Activated CD4-positive, alpha-beta T cell treated with anti-CD3 and anti-CD28 coated beads, Interleukin-2, amount 10 ng/mL, durations not matched to agents 7 days and 5 days (primary cell): Measurements from ENCODE around the gene WWP2. TPM values are rescaled to one million over a fixed set of nuclear protein-coding genes. Genes with fewer than 3 reads are reported as not detected.
"Not testable (repeated sequence)": the region's sequence is repeated elsewhere in the genome, so short reads cannot be mapped to it uniquely, and the experiment has no call there.

Experiments
- CTCF ChIA-PET: fragments of 350-600 bp; sonication (Branson Sonifier 250); formaldehyde crosslinking; loops from one replicate; lab custom pipeline; 2021; ENCODE audit warnings: antibody characterized with exemption; lab: Charles Lee
- POLR2A ChIA-PET: fragments of 350-600 bp; sonication (Branson Sonifier 250); formaldehyde crosslinking; loops from one replicate; lab custom pipeline; 2021; ENCODE audit warnings: antibody characterized with exemption; lab: Charles Lee
- DNase-seq: peaks from one replicate; pipeline ENCODE4 v3.0.0-alpha.2; 2020
- H3K27ac Mint-ChIP-seq: one replicate; pipeline ENCODE4 v1.8.0; 2021; ENCODE audit warnings: mild to moderate bottlenecking, moderate library complexity, mixed read lengths
- H3K27me3 Mint-ChIP-seq: one replicate; pipeline ENCODE4 v1.8.0; 2021; ENCODE audit warnings: mixed read lengths
- H3K36me3 Mint-ChIP-seq: one replicate; pipeline ENCODE4 v1.8.0; 2021; ENCODE audit warnings: low read depth, mixed read lengths
- H3K4me1 Mint-ChIP-seq: one replicate; pipeline ENCODE4 v1.8.0; 2021; ENCODE audit warnings: mixed read lengths
- H3K4me3 Mint-ChIP-seq: one replicate; pipeline ENCODE4 v1.8.0; 2021; ENCODE audit warnings: mild to moderate bottlenecking, moderate library complexity, mixed read lengths
- H3K9me3 Mint-ChIP-seq: one replicate; pipeline ENCODE4 v1.8.0; 2021; ENCODE audit warnings: mixed read lengths
- total RNA-seq, 2 experiments: library from RNA; stranded (reverse); gene quantifications; one replicate each; pipeline ENCODE4 v1.2.3, GENCODE V29; 2021

WWP2 gene
- total RNA-seq, 2 experiments from 2014 or later: 68.8 to 76.3 TPM

- H3K9me3 Mint-ChIP-seq: peaks cover 15% of the 10 kb centered on the region
- H3K27ac Mint-ChIP-seq: no peak overlapping the region
- peaks cover 37% of the 10 kb centered on the region for H3K36me3 Mint-ChIP-seq
- ChIA-PET POLR2A (no interaction called here), CTCF (interaction anchor here (1.2 kb wide), 1 partner anchor 11 kb away, joined by 3 read pairs; no protein-coding TSS in a partner anchor)
- H3K4me3 Mint-ChIP-seq: no peak overlapping the region
- peaks cover 14% of the 10 kb centered on the region for H3K4me1 Mint-ChIP-seq
- no peak for DNase-seq
- H3K27me3 Mint-ChIP-seq: no peaks in the 10 kb centered on the region
These were observed 17.6 kb downstream of the WWP2 start for GRCh38 chr16:69779724-69780123.

GRCh38 chr16:69781118-69781517 is 19.0 kb downstream of the WWP2 start:
- POLR2A ChIA-PET: no interaction called here
- Mint-ChIP-seq H3K27ac (peak overlapping the region; percentile 17), H3K4me3 (no peak overlapping the region), H3K4me1 (peaks cover 5% of the 10 kb centered on the region), H3K9me3 (peaks cover 2% of the 10 kb centered on the region), H3K27me3 (no peaks in the 10 kb centered on the region), H3K36me3 (peaks cover 27% of the 10 kb centered on the region)
- DNase-seq: no peak
- CTCF ChIA-PET: interaction anchor here (1.2 to 1.4 kb wide), 2 partner anchors 13 kb away, joined by 3 read pairs; no protein-coding TSS in a partner anchor

DNA sequence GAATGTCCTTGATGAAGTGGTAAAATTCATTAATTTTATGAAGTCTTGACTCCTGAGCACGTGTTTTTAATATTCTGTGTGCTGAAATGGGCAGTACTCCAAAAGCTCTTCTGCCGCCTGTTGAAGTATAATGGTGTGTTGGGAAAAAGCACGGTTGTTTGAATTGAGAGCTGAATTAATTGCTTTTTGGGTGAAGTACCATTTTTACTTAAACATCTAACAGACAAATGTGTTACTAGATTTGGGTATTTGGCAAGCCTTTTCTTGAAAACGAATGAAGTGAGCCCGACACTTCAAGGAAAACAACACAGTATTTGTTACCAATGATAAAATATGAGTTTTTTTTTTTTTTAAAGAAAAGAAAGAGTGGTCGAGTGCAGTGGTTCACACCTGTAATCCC is 22.5 kb downstream of the WWP2 start:
- POLR2A ChIA-PET: no interaction called here
- H3K4me1 Mint-ChIP-seq: peaks cover 5% of the 10 kb centered on the region
- DNase-seq: no peak
- H3K4me3 Mint-ChIP-seq: no peak overlapping the region
- no peak overlapping the region for H3K27ac Mint-ChIP-seq
- H3K27me3 Mint-ChIP-seq: no peaks in the 10 kb centered on the region
- H3K9me3 Mint-ChIP-seq: no peaks in the 10 kb centered on the region
- peaks cover 33% of the 10 kb centered on the region for H3K36me3 Mint-ChIP-seq
- CTCF ChIA-PET: interaction anchor here (0.7 to 1.7 kb wide), 2 partner anchors 30 to 1581 kb away, joined by 4 to 5 read pairs; partner anchors contain the start of gene NOB1

GRCh38 chr16:69787883-69788282 is 25.8 kb downstream of the WWP2 start:
- DNase-seq: no peak
- H3K4me3 Mint-ChIP-seq: no peak overlapping the region
- no peaks in the 10 kb centered on the region for H3K9me3 Mint-ChIP-seq
- H3K36me3 Mint-ChIP-seq: peaks cover 31% of the 10 kb centered on the region
- no peaks in the 10 kb centered on the region for H3K27me3 Mint-ChIP-seq
- no peak overlapping the region for H3K27ac Mint-ChIP-seq
- H3K4me1 Mint-ChIP-seq: no peaks in the 10 kb centered on the region
- POLR2A ChIA-PET: no interaction called here
- CTCF ChIA-PET: interaction anchor here (0.7 kb wide), 1 partner anchor 391 kb away, joined by 3 read pairs; no protein-coding TSS in a partner anchor

- POLR2A ChIA-PET: not testable (repeated sequence)
These were observed 29.3 kb downstream of the WWP2 start for GRCh38 chr16:69791391-69791847.

GRCh38 chr16:69793526-69793925 is 31.4 kb downstream of the WWP2 start:
- CTCF ChIA-PET: interaction anchor here (1.4 kb wide), 1 partner anchor 13 kb away, joined by 3 read pairs; no protein-coding TSS in a partner anchor
- Mint-ChIP-seq H3K9me3 (no peaks in the 10 kb centered on the region), H3K27ac (no peak overlapping the region), H3K4me1 (peaks cover 2% of the 10 kb centered on the region), H3K36me3 (peaks cover 7% of the 10 kb centered on the region), H3K27me3 (no peaks in the 10 kb centered on the region), H3K4me3 (no peak overlapping the region)
- POLR2A ChIA-PET: no interaction called here
- no peak for DNase-seq

More at GRCh38 chr16:69791391-69791847, 29.3 kb downstream of the WWP2 start:
- not testable (repeated sequence) for H3K4me3 Mint-ChIP-seq, H3K27me3 Mint-ChIP-seq, DNase-seq, H3K9me3 Mint-ChIP-seq, H3K27ac Mint-ChIP-seq, H3K4me1 Mint-ChIP-seq
- peaks cover 19% of the 10 kb centered on the region for H3K36me3 Mint-ChIP-seq
- CTCF ChIA-PET: interaction anchor here (0.7 to 1.0 kb wide), 2 partner anchors 20 to 37 kb away, joined by 3 read pairs; partner anchors contain the start of gene NOB1

DNA sequence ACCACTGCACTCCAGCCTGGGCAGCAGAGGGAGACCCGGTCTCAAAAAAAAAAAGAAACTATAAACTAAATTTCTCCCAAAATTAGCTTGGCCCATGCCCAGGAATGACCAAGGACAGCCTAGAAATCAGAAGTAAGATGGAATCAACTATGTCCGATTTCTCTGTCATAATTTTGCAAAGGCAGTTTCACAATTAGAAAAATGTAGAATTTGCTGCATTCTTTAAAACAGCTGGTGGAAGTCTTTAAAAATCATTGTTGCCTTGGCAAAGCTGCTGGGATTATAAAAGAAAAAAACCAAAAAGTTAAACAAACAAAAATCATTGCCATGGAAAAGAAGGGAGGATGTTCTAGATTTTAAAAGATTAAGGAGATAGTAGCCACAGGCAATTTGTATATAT is 32.4 kb downstream of the WWP2 start:
- POLR2A ChIA-PET: no interaction called here
- H3K4me1 Mint-ChIP-seq: peaks cover 2% of the 10 kb centered on the region
- peaks cover 10% of the 10 kb centered on the region for H3K36me3 Mint-ChIP-seq
- CTCF ChIA-PET: interaction anchor here (1.4 kb wide), 1 partner anchor 14 kb away, joined by 3 read pairs; no protein-coding TSS in a partner anchor
- no peak overlapping the region for H3K27ac Mint-ChIP-seq
- no peaks in the 10 kb centered on the region for H3K9me3 Mint-ChIP-seq
- no peak overlapping the region for H3K4me3 Mint-ChIP-seq
- H3K27me3 Mint-ChIP-seq: no peaks in the 10 kb centered on the region
- DNase-seq: no peak

DNA sequence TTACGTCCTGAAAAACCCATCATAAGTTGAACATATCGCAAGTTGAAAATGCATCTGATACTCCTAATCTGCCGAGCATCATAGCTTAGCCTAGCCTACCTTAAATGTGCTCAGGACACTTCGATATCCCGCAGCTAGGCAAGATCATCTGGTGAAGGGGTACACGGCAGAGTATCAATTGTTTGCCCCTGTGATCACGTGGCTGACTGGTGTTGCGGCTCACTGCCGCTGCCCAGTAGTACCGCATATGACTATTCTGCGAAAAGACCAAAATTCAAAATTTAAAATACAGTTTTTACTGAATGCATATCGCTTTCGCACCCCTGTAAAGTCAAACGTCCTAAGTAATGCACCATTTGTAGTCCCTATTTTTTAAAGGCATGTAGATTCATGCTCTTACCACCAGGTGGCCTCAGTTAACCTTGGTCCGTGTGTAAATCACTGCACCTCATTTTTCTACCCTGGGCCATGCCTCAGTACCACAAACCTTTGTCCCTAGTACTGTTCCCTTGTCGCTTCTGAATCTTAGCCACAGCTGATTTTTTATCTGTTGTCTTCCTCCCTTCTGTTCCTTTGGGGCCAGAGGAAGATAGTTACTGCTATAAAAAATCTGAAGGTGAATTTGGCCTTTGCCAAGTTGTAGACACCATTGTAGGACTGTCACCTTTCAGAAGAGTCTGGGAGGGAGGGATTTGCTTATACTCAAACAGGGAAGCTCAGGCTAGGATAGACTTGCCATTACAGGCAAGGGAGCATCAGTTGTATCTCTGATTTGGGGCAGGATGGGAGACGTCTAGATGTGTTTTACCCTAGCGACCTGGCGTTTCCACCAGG is 34.4 kb downstream of the WWP2 start:
- H3K27ac Mint-ChIP-seq: no peak overlapping the region
- H3K4me3 Mint-ChIP-seq: no peak overlapping the region
- POLR2A ChIA-PET: no interaction called here
- CTCF ChIA-PET: no interaction called here
- peaks cover 2% of the 10 kb centered on the region for H3K4me1 Mint-ChIP-seq
- H3K27me3 Mint-ChIP-seq: no peaks in the 10 kb centered on the region
- H3K36me3 Mint-ChIP-seq: peaks cover 11% of the 10 kb centered on the region
- no peaks in the 10 kb centered on the region for H3K9me3 Mint-ChIP-seq
- DNase-seq: peak; percentile 37

DNA sequence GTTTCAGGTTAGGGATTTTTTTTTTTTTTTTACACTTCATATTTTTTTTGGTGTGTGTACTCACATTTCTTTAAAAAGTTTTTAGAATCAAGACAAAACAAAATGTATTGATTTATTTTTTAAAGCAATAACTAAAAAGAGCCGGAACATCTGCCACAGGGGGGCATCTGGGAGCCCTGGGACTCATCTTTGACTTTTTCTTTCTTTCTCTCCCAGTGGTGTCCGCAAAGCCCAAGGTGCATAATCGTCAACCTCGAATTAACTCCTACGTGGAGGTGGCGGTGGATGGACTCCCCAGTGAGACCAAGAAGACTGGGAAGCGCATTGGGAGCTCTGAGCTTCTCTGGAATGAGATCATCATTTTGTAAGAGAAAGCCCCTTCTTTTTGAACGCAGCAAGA is 36.3 kb downstream of the WWP2 start:
- CTCF ChIA-PET: no interaction called here
- POLR2A ChIA-PET: no interaction called here

GRCh38 chr16:69799611-69800031 is 37.5 kb downstream of the WWP2 start:
- Mint-ChIP-seq H3K36me3 (peaks cover 9% of the 10 kb centered on the region), H3K4me3 (no peak overlapping the region), H3K27me3 (no peaks in the 10 kb centered on the region), H3K9me3 (no peaks in the 10 kb centered on the region), H3K27ac (no peak overlapping the region), H3K4me1 (no peaks in the 10 kb centered on the region)
- DNase-seq: no peak
- CTCF ChIA-PET: no interaction called here
- POLR2A ChIA-PET: no interaction called here

More for the DNA sequence above, 36.3 kb downstream of the WWP2 start:
- H3K27ac Mint-ChIP-seq: no peak overlapping the region
- no peaks in the 10 kb centered on the region for H3K27me3 Mint-ChIP-seq
- no peak for DNase-seq
- H3K36me3 Mint-ChIP-seq: peaks cover 10% of the 10 kb centered on the region
- H3K9me3 Mint-ChIP-seq: no peaks in the 10 kb centered on the region
- H3K4me1 Mint-ChIP-seq: no peaks in the 10 kb centered on the region
- no peak overlapping the region for H3K4me3 Mint-ChIP-seq

GRCh38 chr16:69804297-69804696 is 42.2 kb downstream of the WWP2 start:
- Mint-ChIP-seq H3K27me3 (no peaks in the 10 kb centered on the region), H3K36me3 (peaks cover 16% of the 10 kb centered on the region), H3K4me1 (no peaks in the 10 kb centered on the region), H3K9me3 (no peaks in the 10 kb centered on the region), H3K4me3 (no peak overlapping the region), H3K27ac (no peak overlapping the region)
- CTCF ChIA-PET: no interaction called here
- POLR2A ChIA-PET: no interaction called here
- DNase-seq: no peak

DNA sequence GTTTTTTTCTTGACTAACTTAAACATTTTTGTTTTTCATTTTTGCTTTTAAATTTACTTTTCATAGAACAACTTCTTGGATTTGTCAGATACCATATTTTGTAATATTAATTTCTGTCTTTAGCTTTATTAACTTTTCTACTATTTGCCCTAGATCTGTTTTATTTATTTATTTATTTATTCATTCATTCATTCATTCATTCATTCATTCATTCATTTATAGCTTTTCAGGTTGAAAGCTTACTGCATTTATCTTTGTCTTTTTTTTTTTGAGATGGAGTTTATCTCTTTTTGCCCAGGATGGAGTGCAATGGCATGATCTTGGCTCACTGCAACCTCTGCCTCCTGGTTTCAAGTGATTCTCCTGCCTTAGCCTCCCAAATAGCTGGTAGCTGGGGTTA is 44.6 kb downstream of the WWP2 start:
- H3K27me3 Mint-ChIP-seq, POLR2A ChIA-PET: not testable (repeated sequence)
- CTCF ChIA-PET: interaction anchor here (0.6 kb wide), 2 partner anchors 115 to 305 kb away, joined by 3 read pairs; no protein-coding TSS in a partner anchor

GRCh38 chr16:69812688-69813014 is 50.5 kb downstream of the WWP2 start:
- Mint-ChIP-seq H3K4me3 (no peak overlapping the region), H3K9me3 (no peaks in the 10 kb centered on the region), H3K27ac (no peak overlapping the region), H3K4me1 (no peaks in the 10 kb centered on the region), H3K36me3 (peaks cover 23% of the 10 kb centered on the region), H3K27me3 (no peaks in the 10 kb centered on the region)
- POLR2A ChIA-PET: interaction anchor here (0.7 kb wide), 1 partner anchor 269 kb away, joined by 3 read pairs; no protein-coding TSS in a partner anchor
- DNase-seq: no peak
- CTCF ChIA-PET: no interaction called here

More for the DNA sequence above, 44.6 kb downstream of the WWP2 start:
- DNase-seq, H3K9me3 Mint-ChIP-seq, H3K4me1 Mint-ChIP-seq, H3K4me3 Mint-ChIP-seq, H3K27ac Mint-ChIP-seq: not testable (repeated sequence)
- H3K36me3 Mint-ChIP-seq: peaks cover 18% of the 10 kb centered on the region
